Measurements from ENCODE around the gene THSD7A.

DNA sequence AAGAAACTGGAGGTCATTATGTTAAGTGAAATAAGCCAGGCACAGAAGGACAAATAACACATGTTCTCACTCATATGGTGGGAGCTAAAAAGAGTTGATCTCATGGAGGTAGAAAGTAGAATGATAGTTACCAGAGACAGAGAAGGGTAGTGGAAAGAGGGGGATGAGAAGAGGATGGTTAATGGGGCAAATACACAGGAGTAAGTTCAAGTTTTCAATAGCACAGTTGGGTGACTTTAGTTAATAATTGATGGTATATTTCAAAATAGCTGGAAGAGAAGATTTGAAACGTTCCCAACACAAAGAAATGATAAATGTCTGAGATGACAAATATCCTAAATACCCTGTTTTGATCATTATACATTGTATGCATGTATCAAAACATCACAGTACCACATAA is 261.8 kb downstream of the THSD7A start:
- TF ChIP-seq, protein P1, sequence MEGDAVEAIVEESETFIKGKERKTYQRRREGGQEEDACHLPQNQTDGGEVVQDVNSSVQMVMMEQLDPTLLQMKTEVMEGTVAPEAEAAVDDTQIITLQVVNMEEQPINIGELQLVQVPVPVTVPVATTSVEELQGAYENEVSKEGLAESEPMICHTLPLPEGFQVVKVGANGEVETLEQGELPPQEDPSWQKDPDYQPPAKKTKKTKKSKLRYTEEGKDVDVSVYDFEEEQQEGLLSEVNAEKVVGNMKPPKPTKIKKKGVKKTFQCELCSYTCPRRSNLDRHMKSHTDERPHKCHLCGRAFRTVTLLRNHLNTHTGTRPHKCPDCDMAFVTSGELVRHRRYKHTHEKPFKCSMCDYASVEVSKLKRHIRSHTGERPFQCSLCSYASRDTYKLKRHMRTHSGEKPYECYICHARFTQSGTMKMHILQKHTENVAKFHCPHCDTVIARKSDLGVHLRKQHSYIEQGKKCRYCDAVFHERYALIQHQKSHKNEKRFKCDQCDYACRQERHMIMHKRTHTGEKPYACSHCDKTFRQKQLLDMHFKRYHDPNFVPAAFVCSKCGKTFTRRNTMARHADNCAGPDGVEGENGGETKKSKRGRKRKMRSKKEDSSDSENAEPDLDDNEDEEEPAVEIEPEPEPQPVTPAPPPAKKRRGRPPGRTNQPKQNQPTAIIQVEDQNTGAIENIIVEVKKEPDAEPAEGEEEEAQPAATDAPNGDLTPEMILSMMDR (IDR thresholded peaks at IDR 0.05) = no peak
- TF ChIP-seq EP300 (IDR thresholded peaks at IDR 0.05) (no peak), POLR2A (IDR thresholded peaks at IDR 0.05) (no peak)

All from tibial nerve (tissue), 4 donors.